Right lobe of liver (tissue), 4 donors: ENCODE data around the gene SCAANT1.

Experiments used
- POLR2A ChIP-seq: fragments of 450-650 bp; IDR thresholded peaks from one replicate; pipeline ENCODE4 v1.6.1; 2017; ENCODE audit warnings: antibody characterized with exemption, mild to moderate bottlenecking
- TF ChIP-seq, protein P1 (sequence below), 4 donors: fragments of 200-600 bp in 3 of 4; fragments of 450-650 bp in 1 of 4; IDR thresholded peaks; one replicate each; pipeline versions ENCODE4 v1.5.1 to v1.8.0; 2016 to 2022; ENCODE audit warnings: antibody characterized with exemption in 4 of 4, mild to moderate bottlenecking in 2 of 4
- donor health status: DM: no; HTN: no; CAD: no.
- donor health status: DM: no; HTN: no; CAD: no.
- donor health status: DM: no; HTN: yes; CAD: no.

DNA sequence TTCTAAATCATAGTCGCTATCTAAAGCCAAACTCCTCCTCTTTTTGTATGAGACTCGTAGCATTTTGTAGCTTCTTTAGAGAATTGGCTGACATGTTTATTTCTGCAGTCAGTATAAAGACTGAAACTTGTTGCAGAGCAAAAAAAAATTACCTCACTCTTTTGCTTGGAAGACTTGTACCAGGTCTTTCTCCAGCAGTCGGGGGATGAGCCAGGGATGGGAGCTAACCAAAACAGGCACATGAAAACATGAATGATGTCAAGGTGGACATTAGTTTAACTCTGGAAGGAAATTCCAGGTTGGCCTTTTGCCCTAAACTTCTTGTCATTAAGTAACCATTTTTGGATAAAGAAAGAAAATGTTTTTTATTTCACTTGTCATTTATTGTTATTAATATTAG lies 47.0 kb upstream of the SCAANT1 start:
- TF ChIP-seq, protein P1, sequence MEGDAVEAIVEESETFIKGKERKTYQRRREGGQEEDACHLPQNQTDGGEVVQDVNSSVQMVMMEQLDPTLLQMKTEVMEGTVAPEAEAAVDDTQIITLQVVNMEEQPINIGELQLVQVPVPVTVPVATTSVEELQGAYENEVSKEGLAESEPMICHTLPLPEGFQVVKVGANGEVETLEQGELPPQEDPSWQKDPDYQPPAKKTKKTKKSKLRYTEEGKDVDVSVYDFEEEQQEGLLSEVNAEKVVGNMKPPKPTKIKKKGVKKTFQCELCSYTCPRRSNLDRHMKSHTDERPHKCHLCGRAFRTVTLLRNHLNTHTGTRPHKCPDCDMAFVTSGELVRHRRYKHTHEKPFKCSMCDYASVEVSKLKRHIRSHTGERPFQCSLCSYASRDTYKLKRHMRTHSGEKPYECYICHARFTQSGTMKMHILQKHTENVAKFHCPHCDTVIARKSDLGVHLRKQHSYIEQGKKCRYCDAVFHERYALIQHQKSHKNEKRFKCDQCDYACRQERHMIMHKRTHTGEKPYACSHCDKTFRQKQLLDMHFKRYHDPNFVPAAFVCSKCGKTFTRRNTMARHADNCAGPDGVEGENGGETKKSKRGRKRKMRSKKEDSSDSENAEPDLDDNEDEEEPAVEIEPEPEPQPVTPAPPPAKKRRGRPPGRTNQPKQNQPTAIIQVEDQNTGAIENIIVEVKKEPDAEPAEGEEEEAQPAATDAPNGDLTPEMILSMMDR (IDR thresholded peaks at IDR 0.05): no peak
- TF ChIP-seq POLR2A: no peak
